Activated naive CD4-positive, alpha-beta T cell treated with anti-CD3 and anti-CD28 coated beads, Interleukin-2, amount 50 U/mL, for 24 hours (primary cell): Measurements from ENCODE around the gene PNMA8A.

ENCODE experiments used
- H3K27ac Mint-ChIP-seq: one replicate; pipeline ENCODE4 v1.8.0; 2021; ENCODE audit warnings: mild to moderate bottlenecking, mixed read lengths
- H3K27me3 Mint-ChIP-seq: one replicate; pipeline ENCODE4 v1.8.0; 2021; ENCODE audit warnings: mixed read lengths
- H3K36me3 Mint-ChIP-seq: one replicate; pipeline ENCODE4 v1.8.0; 2021; ENCODE audit warnings: mixed read lengths
- H3K4me1 Mint-ChIP-seq: one replicate; pipeline ENCODE4 v1.8.0; 2021; ENCODE audit warnings: mixed read lengths
- H3K4me3 Mint-ChIP-seq: one replicate; pipeline ENCODE4 v1.8.0; 2021; ENCODE audit warnings: mild to moderate bottlenecking, mixed read lengths
- H3K9me3 Mint-ChIP-seq: one replicate; pipeline ENCODE4 v1.8.0; 2021; ENCODE audit warnings: mixed read lengths

Gene PNMA8A

DNA sequence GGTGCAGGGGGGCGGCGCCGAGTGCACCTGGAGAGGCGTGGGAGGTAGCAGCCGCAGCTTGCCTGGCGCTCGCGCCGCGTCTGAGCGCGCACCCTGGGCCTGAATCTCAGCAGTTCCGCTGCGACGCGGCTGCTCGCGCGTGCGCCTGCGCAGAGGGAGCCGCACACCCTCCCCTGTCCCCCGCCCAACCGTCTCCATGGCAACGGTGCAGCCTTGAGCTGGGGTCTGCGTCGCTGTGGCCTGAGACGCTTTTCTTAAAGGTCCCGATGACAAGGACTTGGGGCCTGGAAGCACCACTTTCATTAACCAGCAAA is 24.4 kb upstream of the PNMA8A start, which contains the start of gene PNMA8B:
Gene PNMA8B (minus strand): TSS at position 82 of the 314 bp plus-strand sequence. CDS start 402 bp downstream, outside the sequence.
- H3K4me1 Mint-ChIP-seq: peaks cover 23% of the 10 kb centered on the region
- H3K9me3 Mint-ChIP-seq: no peaks in the 10 kb centered on the region
- peaks cover 20% of the 10 kb centered on the region for H3K27me3 Mint-ChIP-seq
- peak within 1 kb of the TSS; percentile 79 for H3K27ac Mint-ChIP-seq
- H3K4me3 Mint-ChIP-seq: peak within 1 kb of the TSS; percentile 84
- no peaks in the 10 kb centered on the region for H3K36me3 Mint-ChIP-seq

GRCh38 chr19:46494941-46495785 is 23.8 kb upstream of the PNMA8A start:
- peak overlapping the region; percentile 84 for H3K4me3 Mint-ChIP-seq

DNA sequence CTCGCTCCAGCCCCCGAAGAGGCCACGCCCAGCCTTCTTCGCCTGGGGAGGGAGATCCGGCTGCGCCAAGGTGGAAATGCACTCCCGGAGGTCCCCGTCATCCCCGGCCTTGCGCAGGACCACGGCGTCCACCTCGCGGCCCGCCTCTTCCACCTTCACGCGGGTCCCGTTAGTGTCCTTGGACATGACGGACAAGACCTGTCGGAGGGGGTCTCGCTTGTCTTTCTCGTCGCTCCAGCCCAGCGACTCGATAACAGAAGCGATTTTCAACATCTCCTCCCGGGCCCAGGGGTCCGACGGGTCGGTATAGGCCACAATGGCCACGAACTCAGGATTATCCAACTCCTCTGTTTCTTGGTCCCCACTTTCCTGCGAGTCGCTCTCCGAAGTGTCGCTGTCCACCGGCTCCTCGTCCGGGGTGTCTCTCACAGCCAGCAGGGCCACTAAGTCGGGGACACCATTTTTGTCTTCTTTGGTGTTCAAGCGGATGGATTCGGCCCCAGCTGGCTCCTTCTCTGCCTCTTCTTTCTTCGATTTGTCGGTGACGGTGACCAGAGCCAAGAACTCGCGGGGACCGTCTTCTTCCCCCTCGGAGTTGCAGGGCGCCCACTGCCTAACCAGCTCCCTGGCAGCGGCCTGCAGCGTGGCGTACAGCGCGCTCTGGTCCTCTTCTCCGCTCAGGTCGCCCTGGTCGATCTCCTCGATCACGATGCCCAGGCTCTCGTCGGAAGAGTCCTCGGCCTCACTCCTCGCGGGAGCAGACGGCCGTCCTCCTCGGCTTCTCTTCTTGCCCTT is 23.0 kb upstream of the PNMA8A start:
- peaks cover 34% of the 10 kb centered on the region for H3K4me1 Mint-ChIP-seq
- no peaks in the 10 kb centered on the region for H3K9me3 Mint-ChIP-seq
- H3K36me3 Mint-ChIP-seq: no peaks in the 10 kb centered on the region
- H3K27ac Mint-ChIP-seq: peak overlapping the region; percentile 79
- peaks cover 24% of the 10 kb centered on the region for H3K27me3 Mint-ChIP-seq
- H3K4me3 Mint-ChIP-seq: peak overlapping the region; percentile 84

More at GRCh38 chr19:46494941-46495785, 23.8 kb upstream of the PNMA8A start:
- Mint-ChIP-seq H3K9me3 (no peaks in the 10 kb centered on the region), H3K27me3 (peaks cover 20% of the 10 kb centered on the region), H3K27ac (no peak overlapping the region), H3K4me1 (peaks cover 28% of the 10 kb centered on the region), H3K36me3 (no peaks in the 10 kb centered on the region)

DNA sequence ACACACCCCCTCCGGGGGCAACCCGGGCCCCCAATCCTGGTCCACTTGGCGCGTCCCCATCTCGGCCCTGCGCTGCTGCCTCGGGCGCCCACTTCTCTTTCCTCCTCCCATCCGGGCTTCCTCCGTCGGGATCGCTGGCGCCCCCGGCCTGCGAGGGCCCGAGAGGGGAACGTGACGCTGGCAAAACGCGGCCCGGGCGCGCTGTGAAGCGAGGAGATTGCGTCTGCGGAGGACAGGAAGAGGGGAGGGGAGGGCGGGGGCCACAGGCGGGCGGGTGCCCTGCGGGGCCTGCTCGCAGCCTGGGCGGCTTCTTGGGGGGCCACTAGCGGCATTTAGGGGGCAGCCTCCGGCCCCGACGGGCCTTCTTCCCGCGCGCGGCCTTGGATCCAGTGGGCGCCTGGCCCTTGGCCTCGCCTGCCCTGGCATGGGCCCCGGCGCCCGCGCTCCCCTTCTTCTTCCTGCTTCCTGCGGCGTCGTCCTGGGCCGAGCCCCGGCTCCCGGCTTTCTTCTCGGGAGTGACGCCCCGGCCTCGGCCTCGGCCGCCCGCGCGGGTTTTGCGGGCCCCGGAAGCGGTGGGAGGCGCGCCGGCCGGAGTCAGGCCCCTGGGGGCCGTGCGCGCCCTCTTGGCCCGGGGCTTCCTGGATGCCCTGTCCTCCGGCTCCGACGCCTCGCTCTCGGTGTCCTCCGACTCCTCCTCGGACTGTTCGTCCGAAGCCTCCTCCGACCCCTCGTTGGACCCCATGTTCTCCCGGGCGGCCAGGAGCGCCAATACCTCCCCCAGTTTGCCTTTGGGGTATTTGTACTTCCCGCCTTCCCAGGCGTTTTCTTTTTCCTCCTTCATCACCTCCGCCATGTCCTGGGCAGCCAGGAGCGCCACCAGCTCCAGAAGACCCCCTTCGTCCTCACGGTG is 22.1 kb upstream of the PNMA8A start:
- Mint-ChIP-seq H3K36me3 (no peaks in the 10 kb centered on the region), H3K27ac (peak overlapping the region; percentile 72), H3K27me3 (peaks cover 32% of the 10 kb centered on the region), H3K9me3 (no peaks in the 10 kb centered on the region), H3K4me1 (peaks cover 40% of the 10 kb centered on the region), H3K4me3 (peak overlapping the region; percentile 84)

- Mint-ChIP-seq H3K27ac (no peak overlapping the region), H3K27me3 (peaks cover 33% of the 10 kb centered on the region), H3K36me3 (no peaks in the 10 kb centered on the region), H3K4me3 (no peak overlapping the region), H3K9me3 (no peaks in the 10 kb centered on the region), H3K4me1 (peaks cover 45% of the 10 kb centered on the region)
Observed at GRCh38 chr19:46492841-46493235, 21.5 kb upstream of the PNMA8A start.

DNA sequence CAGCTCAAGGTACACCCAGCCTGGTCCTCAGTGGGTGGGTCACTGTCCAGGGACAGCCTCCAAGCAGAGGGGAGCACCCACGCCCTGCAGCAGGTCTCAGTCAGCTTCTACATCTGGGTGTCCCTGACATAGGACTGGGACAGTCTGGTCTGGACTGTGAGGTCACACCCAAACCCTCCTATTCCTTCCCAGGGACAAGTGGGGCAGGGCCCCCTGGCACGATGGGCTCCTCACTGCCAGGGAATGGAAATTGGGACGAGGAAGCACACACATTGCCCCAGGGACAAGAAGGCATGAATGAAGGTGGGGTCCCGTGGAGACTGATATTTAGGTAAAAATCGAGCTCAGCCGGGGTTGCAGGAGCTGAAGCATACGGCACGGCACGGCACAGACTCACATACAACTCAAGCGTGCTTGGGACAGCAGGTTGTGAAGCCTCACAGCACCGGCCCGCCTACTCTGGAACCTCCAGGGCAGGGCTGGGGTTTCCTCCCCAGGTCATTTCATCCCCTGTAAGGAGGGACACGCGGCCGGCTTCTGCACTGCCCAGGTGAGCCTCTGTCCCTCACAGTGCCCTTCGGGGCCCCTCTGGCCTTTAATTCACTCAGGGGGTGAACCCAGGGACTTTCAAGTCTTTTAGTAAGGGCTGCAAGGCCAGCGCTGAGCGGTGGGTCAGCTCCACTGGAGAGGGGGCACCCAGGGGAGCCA is 20.8 kb upstream of the PNMA8A start:
- Mint-ChIP-seq H3K9me3 (no peaks in the 10 kb centered on the region), H3K27me3 (peaks cover 33% of the 10 kb centered on the region), H3K4me1 (peaks cover 51% of the 10 kb centered on the region), H3K27ac (peak overlapping the region; percentile 38), H3K36me3 (no peaks in the 10 kb centered on the region), H3K4me3 (peak overlapping the region; percentile 11)

DNA sequence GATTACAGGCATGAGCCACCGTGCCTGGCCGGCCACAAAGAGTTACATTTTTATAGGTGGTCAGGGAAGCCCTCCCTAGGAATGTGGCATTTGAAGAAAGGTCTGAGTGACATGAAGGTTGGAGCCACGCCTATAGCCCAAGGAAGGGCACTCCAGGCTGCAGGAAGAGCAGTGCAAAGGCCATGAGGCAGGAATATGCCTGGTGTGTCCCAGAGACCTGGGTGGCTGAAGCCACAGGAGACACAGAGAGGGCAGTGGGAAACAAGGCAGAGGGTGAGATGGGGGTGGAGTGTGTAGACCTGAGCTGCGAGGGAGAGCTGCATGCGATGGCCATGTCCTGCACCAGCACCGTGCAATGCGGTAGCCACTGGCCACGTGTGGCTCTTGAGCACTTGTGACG is 19.4 kb upstream of the PNMA8A start:
- Mint-ChIP-seq H3K27ac (no peak overlapping the region), H3K9me3 (no peaks in the 10 kb centered on the region), H3K27me3 (peaks cover 37% of the 10 kb centered on the region), H3K36me3 (no peaks in the 10 kb centered on the region), H3K4me1 (peaks cover 51% of the 10 kb centered on the region), H3K4me3 (no peak overlapping the region)

DNA sequence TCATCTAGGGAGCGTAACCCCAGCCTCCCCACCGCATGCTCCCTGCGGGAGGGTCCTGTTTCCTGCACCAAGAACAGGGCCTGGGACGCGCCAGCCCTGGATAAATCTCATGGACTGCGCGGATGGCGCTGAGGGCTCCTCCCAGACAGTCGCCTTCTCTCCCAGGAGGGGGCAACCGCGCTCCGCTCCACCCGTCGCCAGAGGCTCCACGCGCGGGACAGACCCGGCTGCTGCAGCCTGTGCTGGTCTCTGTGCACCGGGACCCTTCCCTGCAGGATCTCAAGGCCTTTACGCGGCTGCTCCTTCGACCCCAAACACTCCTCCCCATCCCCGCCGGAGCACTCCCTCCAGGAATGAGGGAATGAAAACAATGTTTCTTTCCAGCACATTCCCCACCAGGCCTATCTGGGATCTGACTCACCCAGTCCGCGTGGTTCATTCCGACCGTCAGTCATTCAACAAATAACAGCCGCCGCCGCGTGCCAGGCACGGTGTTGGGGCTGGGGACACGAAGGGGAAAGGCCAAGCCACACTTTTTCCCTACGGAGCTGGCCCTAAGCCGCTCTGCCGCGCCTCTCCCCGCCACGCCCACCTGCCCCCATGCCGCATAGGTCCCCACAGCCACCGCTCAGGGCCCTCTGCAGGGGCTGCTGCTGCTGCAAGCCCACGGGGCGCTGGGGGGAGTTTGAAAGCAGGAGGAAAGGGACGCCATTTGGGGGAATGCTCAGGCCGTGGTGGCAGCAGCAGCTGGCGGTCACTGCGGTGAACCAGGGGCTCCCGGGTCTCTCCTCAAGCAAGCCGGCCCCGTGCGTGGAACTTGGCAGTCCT is 18.3 kb upstream of the PNMA8A start:
- no peak overlapping the region for H3K27ac Mint-ChIP-seq

DNA sequence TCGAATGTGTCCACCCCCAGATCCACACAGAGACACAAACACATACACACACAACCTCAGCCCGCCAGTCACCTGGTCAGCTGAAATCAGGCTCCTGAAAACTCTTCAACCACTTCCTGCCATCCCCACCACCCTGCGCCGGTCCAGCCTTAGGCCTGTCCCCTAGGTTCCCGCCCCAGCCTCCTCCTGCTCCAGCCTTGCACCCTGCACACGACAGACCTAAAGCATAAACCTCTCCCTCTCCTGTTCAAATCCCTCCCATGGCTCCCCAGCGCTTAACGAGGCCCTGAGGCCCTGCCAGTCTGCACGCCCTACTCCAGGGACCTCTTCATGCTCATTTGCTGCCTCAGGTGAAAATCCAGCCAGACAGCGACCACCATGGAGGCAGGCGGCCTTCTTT is 17.2 kb upstream of the PNMA8A start:
- Mint-ChIP-seq H3K9me3 (no peaks in the 10 kb centered on the region), H3K4me1 (peaks cover 35% of the 10 kb centered on the region), H3K4me3 (no peak overlapping the region), H3K27me3 (peaks cover 30% of the 10 kb centered on the region), H3K36me3 (no peaks in the 10 kb centered on the region), H3K27ac (no peak overlapping the region)

More for the DNA sequence above, 18.3 kb upstream of the PNMA8A start:
- Mint-ChIP-seq H3K36me3 (no peaks in the 10 kb centered on the region), H3K4me3 (no peak overlapping the region), H3K4me1 (peaks cover 45% of the 10 kb centered on the region), H3K9me3 (no peaks in the 10 kb centered on the region), H3K27me3 (peaks cover 36% of the 10 kb centered on the region)

DNA sequence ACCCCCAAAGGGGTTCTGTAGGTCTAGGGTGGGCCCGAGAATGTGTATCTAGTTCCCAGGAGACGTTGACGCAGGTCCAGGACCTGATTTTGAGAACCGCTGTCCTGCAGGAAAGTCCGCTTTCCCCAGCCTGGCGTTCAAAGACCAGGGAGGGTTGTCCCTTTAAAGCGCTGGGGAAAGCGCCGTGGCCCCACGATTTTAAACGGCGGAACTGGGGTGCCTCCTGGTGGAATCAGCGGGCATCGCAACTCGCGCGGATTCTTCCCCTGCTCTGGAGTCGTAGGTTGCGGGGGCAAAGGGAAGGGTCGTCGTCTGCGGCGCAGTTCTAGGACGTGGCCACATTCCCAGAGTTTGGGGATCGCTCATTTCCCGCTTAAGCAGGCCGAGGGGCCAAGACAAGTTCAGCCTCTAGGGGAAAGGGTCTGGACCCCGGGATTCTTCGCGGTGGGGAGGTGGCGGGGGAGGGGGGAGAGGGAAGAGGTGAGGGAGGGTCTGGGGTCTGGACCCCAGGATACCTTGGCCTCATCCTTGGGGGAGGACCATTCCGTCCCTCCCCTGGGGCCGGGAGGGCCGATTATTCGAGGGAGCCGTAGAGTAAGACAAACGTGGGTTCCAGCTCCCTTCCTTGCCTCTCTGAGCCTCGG is 16.6 kb upstream of the PNMA8A start:
- H3K27me3 Mint-ChIP-seq: peaks cover 30% of the 10 kb centered on the region
- no peaks in the 10 kb centered on the region for H3K9me3 Mint-ChIP-seq
- H3K27ac Mint-ChIP-seq: no peak overlapping the region
- H3K4me3 Mint-ChIP-seq: no peak overlapping the region
- no peaks in the 10 kb centered on the region for H3K36me3 Mint-ChIP-seq
- peaks cover 35% of the 10 kb centered on the region for H3K4me1 Mint-ChIP-seq

- Mint-ChIP-seq H3K27me3 (peaks cover 34% of the 10 kb centered on the region), H3K36me3 (no peaks in the 10 kb centered on the region), H3K9me3 (no peaks in the 10 kb centered on the region), H3K4me3 (no peak overlapping the region), H3K4me1 (peaks cover 35% of the 10 kb centered on the region), H3K27ac (no peak overlapping the region)
Observed at GRCh38 chr19:46487178-46487801, 15.9 kb upstream of the PNMA8A start.

- Mint-ChIP-seq H3K36me3 (no peaks in the 10 kb centered on the region), H3K4me1 (peaks cover 34% of the 10 kb centered on the region), H3K27me3 (peaks cover 32% of the 10 kb centered on the region), H3K27ac (no peak overlapping the region), H3K4me3 (no peak overlapping the region), H3K9me3 (no peaks in the 10 kb centered on the region)
Observed at GRCh38 chr19:46486358-46486757, 15.0 kb upstream of the PNMA8A start.

GRCh38 chr19:46484656-46485055 is 13.3 kb upstream of the PNMA8A start:
- no peaks in the 10 kb centered on the region for H3K36me3 Mint-ChIP-seq
- H3K4me3 Mint-ChIP-seq: no peak overlapping the region
- peaks cover 20% of the 10 kb centered on the region for H3K4me1 Mint-ChIP-seq

More at GRCh38 chr19:46484656-46485055, 13.3 kb upstream of the PNMA8A start:
- Mint-ChIP-seq H3K9me3 (no peaks in the 10 kb centered on the region), H3K27ac (no peak overlapping the region), H3K27me3 (peaks cover 24% of the 10 kb centered on the region)
